HG02973 (cell line): ENCODE measurements around the gene ATG9A.

Source experiments
- ATAC-seq: cut with Tn5 transposase; IDR thresholded peaks from one replicate; pipeline ENCODE4 v1.9.1; 2021; ENCODE audit warnings: moderate library complexity; ENCODE audit not compliant: unreplicated experiment

Gene ATG9A

GRCh38 chr2:219223831-219224610 is 5.4 kb downstream of the ATG9A start:
- no peak for ATAC-seq

GRCh38 chr2:219221957-219222518 is 7.4 kb downstream of the ATG9A start:
- ATAC-seq = no peak

DNA sequence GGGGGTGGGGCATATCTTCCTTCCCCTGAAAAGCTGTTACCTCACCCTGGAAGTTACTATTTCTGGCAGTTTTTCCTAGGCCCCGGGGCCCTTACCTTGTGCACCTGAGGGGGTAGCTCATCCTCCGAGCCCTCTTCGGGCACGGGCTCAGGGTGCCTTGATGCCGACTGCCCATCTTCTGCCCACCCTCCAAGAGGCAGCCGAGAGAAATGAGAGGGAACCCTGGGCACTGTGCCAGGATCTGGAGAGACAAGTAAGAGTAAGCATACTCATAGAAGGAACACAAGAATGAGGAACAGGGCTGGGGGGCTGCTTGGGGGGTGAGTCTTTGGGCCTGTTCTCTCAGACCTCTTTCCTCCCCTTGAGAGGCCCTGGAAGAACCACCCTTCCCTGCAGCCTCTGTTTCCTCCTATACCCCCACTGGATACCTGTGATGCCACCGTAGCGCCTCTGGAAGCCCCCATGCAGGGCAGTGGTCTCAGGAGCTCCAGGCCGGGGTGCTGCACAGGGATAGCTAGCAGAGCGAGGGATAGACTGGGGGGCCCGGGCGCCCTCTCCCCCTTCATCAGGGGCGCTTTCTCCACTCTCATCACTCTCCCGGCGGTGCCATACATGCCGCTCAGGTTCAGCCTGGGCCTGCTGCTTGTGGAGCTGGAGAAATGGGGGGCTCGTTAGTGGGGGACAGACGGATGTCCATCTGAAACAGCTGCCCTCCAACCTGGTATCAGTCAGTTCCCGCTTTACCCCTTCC is 8.6 kb downstream of the ATG9A start:
- no peak for ATAC-seq

DNA sequence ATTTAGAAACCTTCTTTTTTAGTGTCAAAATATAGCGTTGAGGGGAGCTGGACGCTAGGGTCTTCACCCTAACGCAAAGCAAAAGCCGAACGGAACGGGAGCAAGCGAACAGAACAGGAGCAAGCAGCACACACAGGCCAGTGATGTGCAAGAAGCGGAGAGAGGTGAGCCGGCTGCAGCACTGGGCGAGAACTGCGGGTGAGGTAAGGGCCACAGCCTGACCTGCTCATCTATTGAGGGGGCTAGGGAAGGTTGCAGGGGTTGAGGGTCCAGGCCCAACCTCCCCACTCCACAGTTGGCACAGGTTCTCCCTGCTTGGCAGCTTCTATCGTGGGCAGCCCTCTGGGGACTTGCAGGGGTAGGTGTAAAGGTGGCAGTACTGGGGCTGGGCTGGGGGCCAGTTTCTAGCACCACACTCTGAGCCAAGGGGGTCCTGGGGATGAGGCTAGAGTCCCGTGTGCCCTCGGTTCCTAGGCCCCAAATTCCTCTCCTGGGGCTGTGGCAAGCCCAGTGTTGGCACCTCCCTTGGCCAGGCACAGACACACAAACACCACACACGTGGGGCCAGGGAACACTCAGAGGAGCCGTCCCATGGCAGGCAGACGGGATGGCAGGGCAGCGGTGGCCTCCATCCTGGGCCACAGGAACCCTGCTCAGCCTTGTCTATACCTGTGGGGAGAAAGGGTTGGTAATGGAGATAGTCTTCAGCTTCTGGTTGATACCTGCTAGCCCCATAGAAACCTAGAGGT is 9.5 kb downstream of the ATG9A start:
- ATAC-seq = no peak

GRCh38 chr2:219218732-219219701 is 10.4 kb downstream of the ATG9A start, which contains the start of gene ABCB6:
Gene ABCB6 (minus strand): TSS chr2:219218958. CDS start chr2:219218673, 285 bp downstream.
- ATAC-seq = peak; percentile 66

DNA sequence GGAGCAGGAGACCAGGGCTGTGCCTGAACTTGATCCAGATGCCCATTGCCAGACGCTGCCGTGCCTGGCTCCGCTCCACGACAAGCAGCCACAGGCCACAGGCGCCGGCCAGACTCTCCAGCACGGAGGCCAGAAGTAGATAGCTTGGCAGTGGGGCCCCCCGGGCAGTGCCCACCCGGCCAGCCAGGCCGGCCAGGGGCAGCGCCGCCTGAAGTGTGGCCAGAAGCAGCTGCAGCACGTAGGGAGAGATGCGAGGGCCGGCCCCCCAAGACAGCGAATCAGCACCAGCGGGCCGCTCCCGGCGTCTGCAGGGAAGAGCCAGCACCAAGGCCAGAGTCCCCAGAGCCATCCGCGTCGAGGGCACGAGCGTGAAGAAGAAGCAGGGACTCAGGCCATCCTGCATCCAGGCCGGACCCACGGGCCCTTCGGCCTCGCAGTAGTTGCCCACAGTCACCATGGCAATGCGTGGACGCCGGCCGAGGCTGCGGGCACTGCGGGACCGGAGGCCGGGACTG is 11.2 kb downstream of the ATG9A start:
- peak; percentile 17 for ATAC-seq

GRCh38 chr2:219216535-219216915 is 12.9 kb downstream of the ATG9A start:
- no peak for ATAC-seq

DNA sequence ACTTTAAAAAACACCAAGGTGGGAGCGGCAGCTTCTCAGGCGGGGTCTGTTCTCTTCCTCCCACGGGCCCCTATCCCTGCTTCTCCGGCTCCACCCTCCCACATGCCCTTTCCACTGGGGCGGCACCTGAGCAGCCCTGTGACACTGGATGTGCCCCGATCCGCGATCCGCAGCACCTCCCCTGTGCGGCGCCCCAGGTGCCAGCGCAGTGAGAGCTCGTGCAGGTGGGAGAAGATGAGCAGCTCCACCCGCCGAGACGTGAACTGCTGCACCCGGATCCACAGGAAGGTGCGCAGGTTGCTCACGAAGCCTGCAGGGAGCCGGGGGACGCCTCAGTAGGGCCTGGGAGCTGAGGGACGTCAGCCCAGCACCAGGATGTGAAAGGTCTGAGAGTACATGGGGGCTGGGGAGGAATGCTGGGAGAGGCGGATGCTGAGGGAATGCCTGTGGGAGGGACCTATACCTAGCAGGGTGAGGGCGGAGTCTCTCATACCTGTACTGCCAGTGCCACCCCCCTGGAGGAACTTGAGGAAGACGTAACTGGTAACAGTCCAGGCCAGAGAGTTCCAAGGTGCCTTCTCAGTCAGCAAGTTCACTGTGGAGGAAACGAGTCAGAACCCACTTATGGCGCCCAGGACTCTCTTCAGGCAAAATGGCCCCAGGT is 13.4 kb downstream of the ATG9A start:
- ATAC-seq = no peak

- no peak for ATAC-seq
These were observed 14.7 kb downstream of the ATG9A start for GRCh38 chr2:219214786-219215185.

DNA sequence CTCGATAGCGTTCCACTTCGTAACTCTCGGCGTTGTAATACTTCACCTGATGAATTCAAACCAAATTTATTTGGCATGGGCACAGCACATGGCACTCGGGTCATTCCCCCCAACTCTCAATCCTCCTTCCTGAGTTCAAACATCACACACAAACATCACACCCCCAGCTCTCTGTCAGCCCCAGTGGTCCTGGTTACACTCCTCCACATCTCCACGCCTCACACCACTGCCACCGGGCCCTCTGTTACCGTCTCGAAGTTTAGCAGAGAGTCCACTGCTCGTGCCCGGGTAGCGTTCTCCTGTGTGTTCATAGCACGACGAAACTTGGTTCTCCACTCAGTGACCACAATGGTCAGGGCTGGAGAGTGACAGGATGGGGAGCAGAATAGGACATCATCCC is 15.3 kb downstream of the ATG9A start:
- ATAC-seq = no peak

DNA sequence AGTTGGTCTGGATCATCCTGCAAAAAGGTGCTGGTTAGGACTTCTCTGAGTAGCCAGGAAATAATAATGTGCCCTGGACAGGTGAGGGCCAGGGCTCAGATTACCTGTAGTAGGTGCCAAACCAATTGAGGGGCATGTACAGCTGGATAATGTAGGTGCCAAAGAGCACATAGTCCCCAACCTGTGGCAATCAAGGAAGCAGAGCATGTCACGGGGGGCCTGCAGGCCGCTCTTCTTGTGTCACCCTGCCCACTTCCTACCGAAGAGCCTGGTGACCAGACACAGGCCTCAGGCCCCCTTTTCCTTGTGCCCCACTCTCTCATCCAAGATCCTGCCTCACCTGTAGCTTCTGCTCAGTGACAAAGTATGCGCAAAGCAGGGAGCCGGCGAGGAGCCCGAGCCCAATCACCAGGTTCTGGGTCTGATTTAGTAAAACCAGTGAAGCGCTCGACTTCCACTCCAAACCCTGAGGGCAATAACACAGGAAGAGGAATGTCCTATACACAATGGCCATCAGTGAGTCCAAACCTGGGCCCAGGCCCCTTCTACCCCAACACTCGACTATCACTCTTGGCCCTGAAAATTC is 15.9 kb downstream of the ATG9A start:
- no peak for ATAC-seq

DNA sequence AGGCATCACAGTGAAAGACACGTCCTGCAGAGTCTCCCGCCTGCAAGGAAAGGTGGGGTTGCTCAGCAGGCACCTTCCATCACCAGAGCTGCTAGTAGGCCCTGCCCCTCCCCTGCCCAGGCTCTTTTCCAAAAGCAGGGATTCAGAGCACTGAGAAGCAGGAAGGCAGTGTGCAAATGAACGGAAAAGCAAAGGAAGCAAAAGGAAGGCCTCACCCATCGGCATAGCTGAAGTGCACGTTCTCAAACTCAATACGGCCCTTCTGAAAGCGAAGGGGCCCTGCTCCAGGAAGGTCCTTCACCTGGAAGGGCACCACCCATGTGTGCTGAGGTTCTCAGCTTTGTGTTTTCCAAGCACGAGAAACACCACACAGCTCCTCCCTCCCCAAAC is 16.4 kb downstream of the ATG9A start:
- no peak for ATAC-seq

DNA sequence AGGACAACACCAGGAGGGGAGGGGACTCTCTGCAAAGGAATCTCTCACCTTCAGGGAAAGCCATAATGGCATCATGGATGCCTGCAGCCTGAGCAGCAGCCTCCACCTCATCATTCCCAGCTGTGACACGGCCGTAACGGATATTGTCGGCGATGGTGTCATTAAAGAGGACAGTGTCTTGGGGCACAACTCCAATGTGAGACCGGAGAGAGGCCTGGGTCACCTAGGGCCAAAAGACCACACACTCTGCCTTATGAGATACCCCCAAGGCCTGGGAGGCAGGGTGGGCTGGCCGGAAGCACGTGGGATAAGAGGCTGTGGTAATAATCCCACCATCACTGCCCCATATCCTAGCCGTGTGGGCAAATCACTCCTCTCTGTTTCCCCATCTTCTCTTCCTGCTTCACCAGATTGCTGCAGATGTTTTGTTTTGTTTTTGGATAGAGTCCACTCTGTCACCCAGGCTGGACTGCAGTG is 18.5 kb downstream of the ATG9A start:
- ATAC-seq = no peak

- no peak for ATAC-seq
These were observed 19.1 kb downstream of the ATG9A start for GRCh38 chr2:219210196-219210885.

GRCh38 chr2:219209236-219210195 is 19.9 kb downstream of the ATG9A start:
- ATAC-seq = no peak

DNA sequence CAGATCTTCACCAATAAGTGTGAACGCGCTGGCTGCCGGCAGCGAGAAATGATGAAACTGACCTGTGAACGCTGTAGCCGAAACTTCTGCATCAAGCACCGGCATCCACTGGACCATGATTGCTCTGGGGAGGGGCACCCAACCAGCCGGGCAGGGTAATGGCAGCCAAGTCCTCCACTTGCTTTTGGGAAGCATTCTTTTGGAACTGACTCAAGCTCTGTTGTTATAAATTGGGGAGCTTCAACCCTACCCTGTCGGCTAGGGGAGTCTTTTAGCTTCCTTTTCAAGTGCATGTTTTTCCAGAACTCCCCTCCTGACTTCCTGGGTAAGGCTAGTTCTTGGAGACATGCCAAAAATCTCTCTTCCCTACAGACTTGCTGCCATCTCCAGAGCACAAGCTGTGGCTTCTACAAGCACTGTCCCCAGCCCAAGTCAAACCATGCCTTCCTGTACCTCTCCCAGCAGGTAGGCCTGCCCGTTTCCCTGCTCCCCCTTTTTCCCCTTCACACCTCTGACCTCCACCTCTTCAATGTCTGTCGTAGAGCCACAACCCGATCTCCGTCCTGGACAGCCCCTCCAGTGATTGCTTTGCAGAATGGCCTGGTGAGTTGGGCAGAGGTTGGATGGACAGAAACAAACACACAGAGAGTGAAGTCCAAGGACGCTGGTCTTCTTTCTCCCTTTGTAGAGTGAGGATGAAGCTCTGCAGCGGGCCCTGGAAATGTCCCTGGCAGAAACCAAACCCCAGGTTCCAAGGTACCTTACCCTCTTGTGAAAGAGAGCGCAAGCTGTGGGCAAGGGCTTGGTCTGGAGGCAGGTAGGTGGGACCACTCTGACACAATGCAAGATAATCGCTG is 21.3 kb downstream of the ATG9A start:
- ATAC-seq = no peak
